ENCODE measurements around the gene PANK2.
"Not testable (repeated sequence)": the region's sequence is repeated elsewhere in the genome, so short reads cannot be mapped to it uniquely, and the experiment has no call there.

The PANK2 gene

GRCh38 chr20:3887876-3888620, 1.1 kb upstream of the PANK2 start:
- H3K36me3 Mint-ChIP-seq = peaks cover 52% of the 10 kb centered on the region
- ATAC-seq = no peak
- H3K4me1 Mint-ChIP-seq = peaks cover 44% of the 10 kb centered on the region
- H3K9me3 Mint-ChIP-seq = no peaks in the 10 kb centered on the region
- peak overlapping the region; percentile 100 for H3K4me3 Mint-ChIP-seq
- peak overlapping the region; percentile 100 for H3K27ac Mint-ChIP-seq
- DNase-seq (ENCODE audit: low spot score in 2 of 2) = no peak

- DNase-seq (ENCODE audit: low spot score in 2 of 2) (peak; percentile 31 to 76), ATAC-seq (peak; percentile 38)
- peaks cover 54% of the 10 kb centered on the region for H3K4me1 Mint-ChIP-seq
These were observed 556 bp downstream of the PANK2 start for GRCh38 chr20:3889489-3890397.

GRCh38 chr20:3890398-3890751, 1.2 kb downstream of the PANK2 start:
- peaks cover 74% of the 10 kb centered on the region for H3K36me3 Mint-ChIP-seq
- no peak for ATAC-seq
- H3K4me1 Mint-ChIP-seq = peaks cover 58% of the 10 kb centered on the region
- H3K27ac Mint-ChIP-seq = peak overlapping the region; percentile 100
- H3K4me3 Mint-ChIP-seq = peak overlapping the region; percentile 100
- H3K9me3 Mint-ChIP-seq = no peaks in the 10 kb centered on the region
- DNase-seq (ENCODE audit: low spot score in 2 of 2) = no peak

More at GRCh38 chr20:3889489-3890397, 556 bp downstream of the PANK2 start:
- peaks cover 68% of the 10 kb centered on the region for H3K36me3 Mint-ChIP-seq
- no peaks in the 10 kb centered on the region for H3K9me3 Mint-ChIP-seq
- peak overlapping the region; percentile 100 for H3K27ac Mint-ChIP-seq
- H3K4me3 Mint-ChIP-seq = peak overlapping the region; percentile 100

- Mint-ChIP-seq H3K4me1 (peaks cover 59% of the 10 kb centered on the region), H3K27ac (peak overlapping the region; percentile 100), H3K36me3 (peaks cover 83% of the 10 kb centered on the region), H3K4me3 (peak overlapping the region; percentile 100), H3K9me3 (no peaks in the 10 kb centered on the region)
- DNase-seq (ENCODE audit: low spot score in 2 of 2) (no peak), ATAC-seq (no peak)
These were observed 2.1 kb downstream of the PANK2 start for GRCh38 chr20:3890999-3891929.

- no peak for ATAC-seq
- Mint-ChIP-seq H3K4me3 (peak overlapping the region; percentile 49), H3K4me1 (peaks cover 70% of the 10 kb centered on the region), H3K27ac (peak overlapping the region; percentile 23), H3K36me3 (peaks cover 94% of the 10 kb centered on the region), H3K9me3 (no peaks in the 10 kb centered on the region)
- DNase-seq (ENCODE audit: low spot score in 2 of 2) = no peak
These were observed 5.6 kb downstream of the PANK2 start for GRCh38 chr20:3894796-3895195.

DNA sequence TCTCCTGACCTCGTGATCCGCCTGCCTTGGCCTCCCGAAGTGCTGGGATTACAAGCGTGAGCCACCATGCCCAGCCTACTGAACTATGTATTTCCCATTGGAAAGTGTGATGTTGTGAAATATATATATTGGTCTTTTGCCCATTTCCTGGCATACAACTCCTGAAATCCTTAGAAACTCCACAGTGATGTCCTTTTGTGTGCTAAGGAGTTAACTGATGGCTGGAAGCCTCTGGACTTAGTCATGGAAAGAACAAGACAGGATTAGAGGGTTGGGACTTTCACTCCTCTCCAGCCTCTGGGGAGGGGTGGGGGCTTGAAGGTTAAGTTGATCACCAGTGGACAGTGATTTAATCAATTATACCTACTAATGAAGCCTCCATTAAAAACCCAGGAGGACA, 7.1 kb downstream of the PANK2 start:
- no peak for ATAC-seq
- peak overlapping the region; percentile 43 for H3K27ac Mint-ChIP-seq

DNA sequence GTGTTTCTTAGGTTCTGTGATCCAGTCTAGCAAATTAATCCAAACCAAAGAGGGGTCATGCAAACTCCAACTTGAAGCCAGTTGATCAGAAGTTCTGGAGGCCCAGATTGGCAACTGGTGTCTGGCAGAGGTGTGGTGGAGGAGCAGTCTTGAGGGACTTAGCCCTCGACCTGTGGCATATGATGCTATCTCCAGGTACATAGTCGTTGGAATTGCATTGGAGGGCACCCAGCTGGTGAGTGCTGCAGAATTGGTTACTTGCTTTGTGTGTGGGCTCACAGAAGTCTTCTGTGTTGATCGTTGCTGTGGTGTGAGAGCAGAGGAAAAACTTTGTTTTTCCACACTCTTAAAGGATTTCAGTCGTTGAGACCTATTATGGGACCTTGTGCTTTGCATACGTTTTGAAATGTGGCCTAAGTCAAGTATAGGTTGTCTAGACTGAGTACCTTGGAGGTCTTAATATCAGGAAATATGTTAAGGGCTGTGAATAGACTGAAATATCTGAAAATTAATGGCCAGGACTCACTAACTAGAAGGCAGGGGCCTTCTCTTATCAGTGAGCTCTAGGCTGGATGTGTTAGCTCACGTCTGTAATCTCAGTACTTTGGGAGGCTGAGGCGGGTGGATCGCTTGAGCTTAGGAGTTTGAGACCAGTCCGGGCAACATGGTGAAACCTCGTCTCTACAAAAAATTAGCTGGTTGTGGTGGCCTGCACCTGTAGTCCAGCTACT, 7.8 kb downstream of the PANK2 start:
- Mint-ChIP-seq H3K36me3 (peaks cover 76% of the 10 kb centered on the region), H3K9me3 (no peaks in the 10 kb centered on the region), H3K4me1 (peaks cover 73% of the 10 kb centered on the region), H3K4me3 (peak overlapping the region; percentile 49), H3K27ac (peak overlapping the region; percentile 43)
- DNase-seq (ENCODE audit: low spot score in 2 of 2) (no peak), ATAC-seq (peak; percentile 14)

More for the DNA sequence above, 7.1 kb downstream of the PANK2 start:
- peak overlapping the region; percentile 49 for H3K4me3 Mint-ChIP-seq
- H3K9me3 Mint-ChIP-seq = no peaks in the 10 kb centered on the region
- peaks cover 84% of the 10 kb centered on the region for H3K36me3 Mint-ChIP-seq
- peaks cover 73% of the 10 kb centered on the region for H3K4me1 Mint-ChIP-seq
- DNase-seq (ENCODE audit: low spot score in 2 of 2) = no peak

DNA sequence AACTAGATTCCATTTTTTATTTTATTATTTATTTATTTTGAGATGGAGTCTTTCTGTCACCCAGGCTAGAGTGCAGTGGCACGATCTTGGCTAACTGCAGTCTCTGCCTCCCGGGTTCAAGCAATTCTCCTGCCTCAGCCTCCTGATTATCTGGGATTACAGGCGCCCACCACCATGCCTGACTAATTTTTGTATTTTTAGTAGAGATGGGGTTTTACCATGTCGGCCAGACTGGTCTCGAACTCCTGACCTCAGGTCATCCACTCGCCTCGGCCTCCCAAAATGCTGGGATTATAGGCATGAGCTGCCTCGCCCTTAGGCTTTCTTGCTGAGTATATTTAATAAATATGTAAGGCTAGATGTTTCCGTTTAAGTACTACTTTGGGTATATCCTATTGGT, 9.0 kb downstream of the PANK2 start:
- DNase-seq (ENCODE audit: low spot score in 2 of 2); H3K9me3 Mint-ChIP-seq; H3K4me3 Mint-ChIP-seq: not testable (repeated sequence)

GRCh38 chr20:3898639-3899038, 9.5 kb downstream of the PANK2 start:
- Mint-ChIP-seq H3K4me1 (peaks cover 72% of the 10 kb centered on the region), H3K4me3 (peak overlapping the region; percentile 2), H3K27ac (no peak overlapping the region), H3K36me3 (peaks cover 63% of the 10 kb centered on the region), H3K9me3 (no peaks in the 10 kb centered on the region)
- ATAC-seq (no peak), DNase-seq (ENCODE audit: low spot score in 2 of 2) (no peak)

More for the DNA sequence above, 9.0 kb downstream of the PANK2 start:
- ATAC-seq, H3K27ac Mint-ChIP-seq: not testable (repeated sequence)
- peaks cover 65% of the 10 kb centered on the region for H3K36me3 Mint-ChIP-seq
- peaks cover 75% of the 10 kb centered on the region for H3K4me1 Mint-ChIP-seq

DNA sequence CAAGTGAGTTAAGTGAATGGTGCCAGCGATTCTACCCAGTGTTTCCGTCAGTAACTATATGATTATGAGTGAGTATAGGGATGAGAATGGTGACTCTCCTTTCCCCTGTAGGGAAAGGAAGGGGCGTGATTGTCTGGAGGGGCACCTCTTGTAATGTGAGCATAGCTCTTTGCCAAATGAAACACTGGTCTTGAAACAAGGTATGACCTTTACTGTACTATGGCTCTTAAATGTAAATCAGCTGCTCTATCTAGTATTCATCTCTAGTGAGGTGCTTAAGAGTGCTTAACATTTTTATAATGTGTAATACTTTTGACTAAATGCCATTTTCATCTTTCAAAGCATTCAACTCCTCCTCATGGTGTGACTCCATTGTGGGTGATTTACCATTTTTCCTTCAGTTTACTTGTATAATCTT, 11.0 kb downstream of the PANK2 start:
- Mint-ChIP-seq H3K27ac (peak overlapping the region; percentile 56), H3K4me1 (peaks cover 75% of the 10 kb centered on the region), H3K9me3 (no peaks in the 10 kb centered on the region), H3K4me3 (peak overlapping the region; percentile 57), H3K36me3 (peaks cover 59% of the 10 kb centered on the region)
- DNase-seq (ENCODE audit: low spot score in 2 of 2) (no peak), ATAC-seq (peak; percentile 55)

GRCh38 chr20:3901028-3901705, 12.0 kb downstream of the PANK2 start:
- Mint-ChIP-seq H3K36me3 (peaks cover 50% of the 10 kb centered on the region), H3K27ac (peak overlapping the region; percentile 48), H3K4me1 (peaks cover 75% of the 10 kb centered on the region), H3K9me3 (no peaks in the 10 kb centered on the region), H3K4me3 (peak overlapping the region; percentile 44)
- no peak for DNase-seq (ENCODE audit: low spot score in 2 of 2)
- ATAC-seq = no peak

DNA sequence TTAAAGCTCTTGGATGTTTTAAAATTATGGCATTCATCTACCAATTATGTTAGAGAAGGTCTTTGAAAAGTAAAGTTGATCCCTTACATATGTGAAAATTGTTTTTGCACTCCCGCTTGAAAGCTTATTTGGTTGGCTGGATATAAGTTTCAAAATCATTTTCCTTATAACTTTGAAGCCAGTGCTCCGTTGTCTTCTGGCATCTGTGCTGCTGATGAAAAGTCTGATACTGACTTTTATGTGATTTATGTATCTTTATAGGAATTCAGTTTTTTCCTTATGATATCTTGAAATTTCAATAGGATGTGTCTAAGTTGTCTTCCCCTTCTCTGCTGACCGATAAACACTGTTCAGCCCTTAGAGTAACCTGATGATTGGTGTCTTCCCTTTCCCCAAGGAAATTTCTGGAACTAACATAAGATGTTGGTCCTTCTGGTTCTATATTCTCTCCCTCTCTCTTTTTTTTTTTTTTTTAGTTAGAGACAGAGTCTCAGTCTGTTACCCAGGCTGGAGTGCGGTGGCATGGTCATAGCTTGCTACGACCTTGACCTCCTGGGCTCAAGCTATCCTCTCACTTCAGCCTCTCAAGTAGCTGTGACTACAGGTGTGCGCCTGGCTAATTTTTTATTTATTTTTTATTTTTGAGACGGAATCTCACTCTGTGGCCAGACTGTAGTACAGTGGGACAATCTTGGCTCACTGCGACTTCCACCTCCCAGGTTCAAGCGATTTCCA, 12.7 kb downstream of the PANK2 start:
- H3K27ac Mint-ChIP-seq = peak overlapping the region; percentile 48
- H3K4me3 Mint-ChIP-seq = peak overlapping the region; percentile 44
- H3K36me3 Mint-ChIP-seq = peaks cover 47% of the 10 kb centered on the region
- peaks cover 73% of the 10 kb centered on the region for H3K4me1 Mint-ChIP-seq
- no peak for ATAC-seq
- no peak for DNase-seq (ENCODE audit: low spot score in 2 of 2)
- H3K9me3 Mint-ChIP-seq = no peaks in the 10 kb centered on the region

DNA sequence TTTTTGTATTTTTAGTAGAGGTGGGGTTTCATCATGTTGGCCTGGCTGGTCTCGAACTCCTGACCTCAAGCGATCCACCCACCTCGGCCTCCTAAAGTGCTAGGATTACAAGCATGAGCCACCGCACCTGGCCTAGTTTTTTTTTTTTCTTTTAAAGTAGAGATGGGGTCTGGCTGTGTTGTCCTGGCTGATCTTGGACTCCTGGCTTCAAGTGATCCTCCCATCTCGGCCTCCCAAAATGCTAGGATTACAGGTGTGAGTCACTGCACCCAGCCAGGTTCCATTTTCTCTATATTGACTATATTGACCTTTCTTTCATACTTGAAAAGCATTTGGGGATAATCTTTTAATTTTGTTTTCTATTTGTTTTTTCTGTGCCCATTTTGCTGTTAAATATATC, 13.3 kb downstream of the PANK2 start:
- H3K4me1 Mint-ChIP-seq = peaks cover 70% of the 10 kb centered on the region

More for the DNA sequence above, 13.3 kb downstream of the PANK2 start:
- DNase-seq (ENCODE audit: low spot score in 2 of 2) = no peak
- Mint-ChIP-seq H3K27ac (peak overlapping the region; percentile 48), H3K4me3 (no peak overlapping the region), H3K36me3 (peaks cover 47% of the 10 kb centered on the region), H3K9me3 (no peaks in the 10 kb centered on the region)
- no peak for ATAC-seq
